Sigmoid colon (tissue), 3 donors: ENCODE data around the gene NRXN3.

Experiments used
- POLR2A ChIP-seq, 2 donors: fragments of 450-650 bp; IDR thresholded peaks; one replicate each; pipeline ENCODE4 v1.6.1; 2016; ENCODE audit warnings: antibody characterized with exemption in 2 of 2, mild to moderate bottlenecking in 2 of 2, moderate library complexity in 2 of 2
- TF ChIP-seq, protein P1 (sequence below), 4 experiments: fragments of 450-650 bp in 3 of 4; fragments of 200-600 bp in 1 of 4; IDR thresholded peaks; one replicate each; pipeline ENCODE4 v1.5.1; 2016 to 2019; ENCODE audit warnings: antibody characterized with exemption in 4 of 4, mild to moderate bottlenecking in 3 of 4, moderate library complexity in 2 of 4

DNA sequence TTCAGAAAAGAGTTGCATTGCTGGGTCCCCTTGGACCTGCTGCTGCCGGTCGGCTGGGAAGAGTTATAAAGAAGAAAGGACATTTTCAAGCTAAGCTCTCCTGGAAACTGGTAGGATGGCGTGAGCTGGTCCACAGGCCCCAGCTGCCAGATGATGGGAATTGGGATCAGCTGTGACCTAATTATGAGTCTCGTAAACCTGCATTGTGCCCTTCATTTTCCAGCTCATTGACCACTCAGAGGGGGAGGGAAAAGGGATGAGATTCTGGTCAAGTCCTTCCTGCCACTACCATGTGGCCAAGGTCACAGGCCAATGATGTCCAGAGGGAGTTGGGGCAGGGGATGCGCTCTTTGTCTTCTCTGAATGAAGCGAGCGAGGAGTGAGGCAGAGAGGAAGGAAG lies 320.9 kb downstream of the NRXN3 start:
- TF ChIP-seq, protein P1, sequence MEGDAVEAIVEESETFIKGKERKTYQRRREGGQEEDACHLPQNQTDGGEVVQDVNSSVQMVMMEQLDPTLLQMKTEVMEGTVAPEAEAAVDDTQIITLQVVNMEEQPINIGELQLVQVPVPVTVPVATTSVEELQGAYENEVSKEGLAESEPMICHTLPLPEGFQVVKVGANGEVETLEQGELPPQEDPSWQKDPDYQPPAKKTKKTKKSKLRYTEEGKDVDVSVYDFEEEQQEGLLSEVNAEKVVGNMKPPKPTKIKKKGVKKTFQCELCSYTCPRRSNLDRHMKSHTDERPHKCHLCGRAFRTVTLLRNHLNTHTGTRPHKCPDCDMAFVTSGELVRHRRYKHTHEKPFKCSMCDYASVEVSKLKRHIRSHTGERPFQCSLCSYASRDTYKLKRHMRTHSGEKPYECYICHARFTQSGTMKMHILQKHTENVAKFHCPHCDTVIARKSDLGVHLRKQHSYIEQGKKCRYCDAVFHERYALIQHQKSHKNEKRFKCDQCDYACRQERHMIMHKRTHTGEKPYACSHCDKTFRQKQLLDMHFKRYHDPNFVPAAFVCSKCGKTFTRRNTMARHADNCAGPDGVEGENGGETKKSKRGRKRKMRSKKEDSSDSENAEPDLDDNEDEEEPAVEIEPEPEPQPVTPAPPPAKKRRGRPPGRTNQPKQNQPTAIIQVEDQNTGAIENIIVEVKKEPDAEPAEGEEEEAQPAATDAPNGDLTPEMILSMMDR (IDR thresholded peaks at IDR 0.05): no peak
- no peak for TF ChIP-seq POLR2A (IDR thresholded peaks at IDR 0.05)
